Endometrial microvascular endothelial cells (primary cell): ENCODE measurements around the gene NBAS. TPM values are rescaled to one million over a fixed set of nuclear protein-coding genes. Genes with fewer than 3 reads are reported as not detected.
"Not testable (repeated sequence)": the region's sequence is repeated elsewhere in the genome, so short reads cannot be mapped to it uniquely, and the experiment has no call there.

Source experiments
- in situ Hi-C: cut with HindIII; loops from 2 replicates; pipeline ENCODE4 v1.10.0; 2017; ENCODE audit warnings: low sequenced_read_pairs, low pct_unique_long_range_greater_than_20kb; ENCODE audit errors: inconsistent ontology term
- total RNA-seq: library from RNA; depleted of rRNA; stranded (reverse); fragments of >200 nt; gene quantifications from one replicate; pipeline ENCODE4 v1.2.3, GENCODE V29; 2015; ENCODE audit errors: inconsistent ontology term

Gene NBAS
- total RNA-seq, 1 donor from 2014 or later, result 40.5 TPM

DNA sequence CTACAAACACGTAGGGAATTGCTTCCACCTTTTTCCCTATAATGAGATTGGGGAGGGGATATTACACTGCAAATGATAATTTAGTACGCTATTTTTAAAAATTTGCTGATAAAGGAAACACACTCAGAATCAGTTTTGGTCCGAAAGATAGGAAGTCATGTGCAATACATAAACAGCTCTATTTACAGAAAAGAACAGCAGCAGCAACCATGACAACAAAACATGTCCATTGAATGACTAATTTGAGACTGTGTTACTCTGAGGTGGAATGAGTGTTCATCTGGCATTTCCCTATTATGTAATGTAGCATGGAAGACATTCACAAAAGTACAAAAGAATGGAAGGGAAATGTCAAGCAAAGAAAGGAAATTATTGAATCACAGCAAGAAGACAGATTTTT is 337.2 kb downstream of the NBAS start:
- in situ Hi-C loops, result no loop called here

DNA sequence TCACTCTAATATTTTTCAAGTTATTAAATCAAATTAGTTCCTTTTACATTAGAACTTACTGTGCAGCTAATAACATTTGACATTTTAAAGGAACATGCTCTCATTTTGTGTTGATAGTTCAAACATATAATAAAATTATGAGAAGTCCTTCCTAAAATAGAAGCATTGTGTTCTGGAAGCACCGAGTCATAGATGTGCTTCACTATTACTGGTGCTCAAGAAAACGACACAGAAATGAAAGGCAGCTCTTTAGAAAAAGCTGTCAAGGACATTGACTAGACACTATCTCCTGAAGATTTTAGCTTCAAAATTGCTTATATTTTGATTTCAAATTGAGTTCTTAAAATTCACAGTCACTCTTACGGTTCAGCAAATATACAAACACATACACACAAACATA is 338.3 kb downstream of the NBAS start:
- in situ Hi-C loops, result no loop called here

GRCh38 chr2:15220603-15221002 is 340.5 kb downstream of the NBAS start:
- in situ Hi-C loops, result no loop called here

DNA sequence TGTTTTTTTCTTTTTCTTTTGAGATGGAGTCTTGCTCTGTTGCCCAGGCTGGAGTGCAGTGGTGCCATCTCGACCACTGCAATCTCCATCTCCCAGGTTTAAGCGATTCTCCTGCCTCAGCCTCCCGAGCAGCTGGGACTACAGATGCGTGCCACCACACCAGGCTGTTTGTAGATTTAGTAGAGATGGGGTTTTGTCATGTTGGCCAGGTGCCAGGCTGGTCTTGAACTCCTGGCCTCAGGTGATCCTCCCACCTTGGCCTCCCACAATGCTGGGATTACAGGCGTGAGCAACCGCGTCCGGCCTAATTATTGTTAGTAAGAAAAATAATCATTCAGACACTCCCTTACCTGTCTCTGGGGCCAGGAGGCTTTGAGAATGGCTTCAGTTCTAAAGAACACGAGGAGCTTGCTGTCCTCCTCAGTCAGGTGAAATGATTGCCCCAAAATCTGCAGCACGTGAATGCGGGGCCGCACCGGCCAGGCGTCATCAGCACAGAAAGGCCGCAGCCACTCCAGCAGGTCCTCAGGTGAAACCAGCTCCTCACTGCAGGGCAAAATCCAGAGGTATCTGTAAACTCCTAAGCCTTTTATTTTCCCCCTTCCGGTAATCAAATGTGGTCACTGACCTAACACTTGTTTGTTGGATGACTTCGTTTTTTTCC is 342.6 kb downstream of the NBAS start:
- in situ Hi-C loops, result no loop called here

GRCh38 chr2:15212249-15212648 is 348.9 kb downstream of the NBAS start:
- in situ Hi-C loops, result no loop called here

DNA sequence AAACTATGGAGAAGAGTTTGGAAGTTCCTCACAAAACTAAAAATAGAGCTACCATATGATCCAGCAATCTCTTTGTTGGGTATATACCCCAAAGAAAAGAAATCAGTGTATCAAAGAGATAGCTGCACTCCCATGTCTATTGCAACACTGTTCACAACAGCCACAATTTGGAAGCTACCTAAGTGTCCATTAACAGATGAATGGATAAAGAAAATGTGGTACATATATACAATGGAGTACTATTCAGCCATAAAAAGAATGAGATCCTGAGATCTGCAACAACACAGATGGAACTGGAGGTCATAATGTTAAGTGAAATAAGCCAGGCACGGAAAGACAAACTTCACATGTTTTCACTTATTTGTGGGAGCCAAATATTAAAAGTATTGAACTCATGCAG is 350.6 kb downstream of the NBAS start:
- in situ Hi-C loops, result not testable (repeated sequence)

DNA sequence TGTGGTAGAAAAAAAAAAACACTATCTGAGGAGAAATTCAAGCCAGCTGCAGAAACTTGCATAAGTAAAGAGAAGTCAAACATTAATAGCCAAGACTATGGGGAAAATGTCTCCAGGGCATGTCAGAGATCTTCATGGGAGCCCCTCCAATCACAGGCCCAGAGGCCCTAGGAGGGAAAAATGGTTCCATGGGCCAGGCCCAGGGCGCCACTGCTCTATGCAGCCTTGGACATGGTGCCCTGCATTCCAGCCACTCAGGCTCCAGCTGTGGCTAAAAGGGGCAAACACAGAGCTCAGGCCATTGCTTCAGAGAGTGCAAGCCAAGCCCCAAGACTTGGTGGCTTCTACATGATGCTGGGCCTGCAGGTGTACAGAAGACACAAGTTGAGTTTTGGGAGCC is 354.7 kb downstream of the NBAS start:
- in situ Hi-C loops, result no loop called here

- in situ Hi-C loops, result no loop called here
Measured at GRCh38 chr2:15205562-15205961, 355.6 kb downstream of the NBAS start.

DNA sequence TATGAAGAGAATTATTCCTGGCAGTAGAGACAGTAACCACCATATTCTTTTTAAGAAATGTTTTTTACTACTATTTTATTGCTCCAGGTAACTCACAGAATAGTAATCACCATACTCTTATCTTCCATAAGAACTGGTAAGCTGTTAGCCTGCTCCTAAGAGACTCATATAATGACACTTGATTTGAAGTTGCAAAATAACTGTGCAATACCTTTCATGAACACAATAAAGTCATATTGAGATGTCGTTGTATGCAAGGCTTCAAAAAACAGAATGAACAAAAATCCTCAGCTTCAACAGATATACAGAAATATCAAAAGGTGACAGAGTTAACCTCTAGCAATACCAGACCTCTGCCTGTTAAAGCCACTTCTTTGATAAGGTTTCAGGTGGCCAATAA is 360.1 kb downstream of the NBAS start:
- in situ Hi-C loops, result no loop called here

GRCh38 chr2:15200581-15200980 is 360.6 kb downstream of the NBAS start:
- in situ Hi-C loops, result no loop called here

DNA sequence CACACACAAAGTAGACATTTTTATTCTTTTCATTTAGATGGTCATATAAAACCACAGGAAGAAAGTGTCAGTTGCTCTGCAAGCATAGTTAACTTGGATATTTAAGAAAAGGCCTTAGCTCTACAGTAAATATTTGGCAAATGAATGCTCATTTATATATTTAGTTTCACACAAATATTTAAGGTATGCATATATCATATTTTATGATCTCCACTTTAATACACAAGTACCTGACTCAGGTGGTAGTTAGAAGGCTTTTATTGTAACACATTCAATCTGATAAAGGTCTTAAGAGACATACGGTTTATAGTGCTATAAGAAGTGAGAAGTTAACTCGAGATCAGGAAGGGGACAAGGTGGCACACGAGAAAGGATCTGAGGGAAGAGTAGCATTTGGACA is 363.1 kb downstream of the NBAS start:
- in situ Hi-C loops, result no loop called here

- in situ Hi-C loops, result no loop called here
Measured at GRCh38 chr2:15195813-15196212, 365.3 kb downstream of the NBAS start.

DNA sequence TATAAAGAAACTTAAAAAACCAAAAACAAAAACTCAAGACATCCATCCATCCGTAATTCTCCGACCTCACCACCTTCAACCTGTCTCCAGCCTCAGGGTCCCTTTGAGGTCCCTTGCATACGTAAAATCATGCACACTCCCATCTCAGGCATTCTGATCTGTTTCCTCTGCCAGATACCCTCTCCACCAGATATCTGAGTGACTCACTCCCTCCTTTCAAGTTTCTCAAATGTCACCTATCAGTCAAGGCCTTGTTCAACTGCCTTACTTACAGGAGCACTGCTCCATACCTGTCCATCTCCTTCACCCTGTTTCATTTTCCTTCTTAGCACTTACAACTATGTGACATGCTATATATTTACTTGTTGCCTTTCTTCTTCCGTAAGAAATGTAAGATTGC is 369.3 kb downstream of the NBAS start:
- in situ Hi-C loops, result no loop called here

DNA sequence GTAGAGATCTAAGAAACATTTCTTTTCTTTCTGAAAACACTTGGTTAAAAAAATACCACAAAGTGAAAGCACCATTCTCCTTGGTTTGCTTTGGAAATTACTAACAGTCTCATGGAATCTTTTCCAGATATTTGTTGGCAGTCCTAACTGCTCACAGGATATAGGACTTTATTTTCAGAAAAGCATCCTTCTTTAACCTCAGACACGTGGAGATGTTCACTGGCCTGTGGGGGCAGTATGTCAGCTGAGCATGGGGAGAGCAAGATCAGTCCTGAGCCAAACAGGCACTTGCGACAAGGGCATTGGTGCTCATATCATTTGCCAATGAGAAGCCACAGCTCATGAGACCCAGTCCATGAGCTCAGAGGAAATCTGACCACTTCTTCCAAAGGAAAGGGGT is 371.9 kb downstream of the NBAS start:
- in situ Hi-C loops, result no loop called here

DNA sequence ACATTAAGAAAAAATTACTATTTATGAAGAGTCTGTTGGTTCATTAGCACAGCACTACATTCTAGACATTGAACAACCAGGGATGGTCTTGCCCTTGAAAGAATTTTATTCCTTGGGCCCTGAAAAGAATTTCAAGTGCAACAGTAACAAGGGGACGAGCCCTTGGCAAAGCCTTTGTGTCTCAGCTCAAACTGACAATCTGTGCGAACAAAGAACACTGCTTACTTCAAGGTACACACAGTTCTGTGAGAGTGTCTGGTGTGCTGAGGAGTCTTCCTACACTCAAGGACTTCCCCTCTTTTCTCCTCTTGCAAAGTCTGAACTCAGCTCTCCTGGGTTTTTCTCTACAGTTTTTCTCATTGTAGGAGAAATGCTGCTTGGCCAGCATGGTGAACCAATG is 373.4 kb downstream of the NBAS start:
- in situ Hi-C loops, result no loop called here

DNA sequence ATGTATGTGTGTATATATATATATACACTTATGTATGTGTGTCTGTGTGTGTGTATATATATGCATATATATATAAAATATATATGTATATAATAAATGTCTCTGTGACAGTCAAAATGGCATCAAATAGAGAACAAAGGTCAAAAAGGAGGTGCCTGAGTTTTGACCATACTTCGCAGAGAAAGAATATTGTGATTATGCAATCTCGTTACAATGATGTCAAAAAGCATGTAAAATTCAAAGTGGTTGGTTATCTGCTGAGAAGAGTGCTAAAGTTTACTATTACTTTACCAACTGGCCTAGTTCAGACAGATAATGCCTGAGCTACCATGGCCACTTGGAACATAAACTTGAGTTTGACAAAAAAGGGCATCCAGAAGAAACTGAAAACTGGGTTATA is 375.0 kb downstream of the NBAS start:
- in situ Hi-C loops, result no loop called here

GRCh38 chr2:15184491-15184890 is 376.6 kb downstream of the NBAS start:
- in situ Hi-C loops, result no loop called here

- in situ Hi-C loops, result no loop called here
Measured at GRCh38 chr2:15182275-15182674, 378.9 kb downstream of the NBAS start.

- in situ Hi-C loops, result no loop called here
Measured at GRCh38 chr2:15181092-15181745, 379.9 kb downstream of the NBAS start.

DNA sequence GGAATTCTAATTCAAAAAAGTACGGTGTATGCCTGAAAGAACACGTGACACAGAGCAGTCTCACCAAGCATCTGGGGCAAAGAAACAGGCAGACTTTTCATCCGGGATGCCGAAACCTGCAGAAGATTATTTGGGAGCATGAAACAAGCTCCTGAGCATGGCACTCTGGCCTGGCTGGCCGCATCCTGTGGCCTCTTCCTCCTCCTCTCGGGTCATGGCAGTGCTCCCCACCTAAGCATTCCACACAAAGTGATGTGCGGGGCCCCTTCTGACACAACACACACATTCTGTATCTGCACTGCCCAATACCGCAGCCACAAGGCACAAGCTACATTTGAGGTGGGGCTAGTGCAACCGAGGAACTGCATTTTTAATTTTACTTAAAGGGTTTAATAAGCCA is 380.8 kb downstream of the NBAS start:
- in situ Hi-C loops, result no loop called here

DNA sequence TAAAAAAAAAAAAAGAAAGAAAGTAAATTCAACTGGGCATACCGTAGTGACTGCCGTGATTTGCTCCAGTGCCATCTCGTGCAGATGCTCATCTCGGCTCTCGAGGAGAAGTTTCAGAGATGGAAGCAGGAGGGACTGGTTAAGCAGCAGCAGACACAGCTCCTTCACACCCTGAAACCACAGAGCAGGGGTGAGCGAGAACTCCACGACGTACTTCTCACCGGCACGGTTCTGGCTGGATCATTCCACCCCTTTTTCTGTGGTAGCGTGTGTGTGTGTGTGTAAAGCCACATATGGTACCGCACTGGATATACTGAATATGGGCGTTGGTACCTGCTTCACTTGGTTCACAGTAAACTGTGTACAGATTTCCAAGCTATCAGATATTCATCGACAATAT is 382.2 kb downstream of the NBAS start:
- in situ Hi-C loops, result no loop called here
